LoVo (cell line): ENCODE measurements around the gene NAV3.
"Not testable (repeated sequence)": the region's sequence is repeated elsewhere in the genome, so short reads cannot be mapped to it uniquely, and the experiment has no call there.

ENCODE experiments used
- DNase-seq: peaks from one replicate; pipeline ENCODE4 v3.0.0-alpha.2; 2016; ENCODE audit warnings: low spot score

The NAV3 gene

DNA sequence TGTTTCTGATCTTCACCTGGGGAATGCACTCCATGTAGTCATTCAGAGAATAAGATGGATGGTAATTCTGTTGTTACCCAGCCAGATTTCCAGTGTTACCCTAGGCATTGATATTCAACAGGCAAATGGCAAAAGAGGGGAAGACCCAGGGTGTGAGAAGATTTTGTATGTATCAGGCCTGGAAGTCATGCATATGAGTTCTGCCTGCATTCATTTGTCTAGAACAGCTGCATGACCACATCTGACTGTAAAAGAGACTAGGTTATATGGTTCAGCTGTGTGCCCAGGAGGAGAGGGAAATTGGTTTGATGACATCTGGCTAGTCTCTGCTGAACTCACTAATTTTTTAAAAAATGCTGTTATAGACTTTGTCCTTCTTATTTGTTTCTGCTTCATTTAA lies 224.9 kb downstream of the NAV3 start:
- DNase-seq, result no peak

DNA sequence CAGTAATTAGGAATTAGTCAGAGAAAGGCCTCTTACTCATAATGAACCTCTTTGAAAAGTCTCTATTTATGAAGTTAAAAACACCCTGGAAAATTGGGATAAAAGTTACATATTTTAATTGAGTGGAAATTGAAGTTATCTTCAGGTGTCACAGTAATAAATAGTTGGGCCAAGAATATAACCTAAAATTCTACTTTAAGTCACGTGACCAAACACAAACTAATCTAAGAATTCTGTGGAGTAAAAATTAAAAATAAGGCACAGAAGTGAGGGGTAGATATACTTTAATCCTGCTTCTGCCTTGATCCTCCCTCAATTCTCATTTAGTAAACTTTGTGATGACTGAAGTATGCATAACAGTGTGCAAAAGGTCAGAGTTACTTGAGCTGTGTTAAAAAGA lies 226.4 kb downstream of the NAV3 start:
- DNase-seq, result no peak

DNA sequence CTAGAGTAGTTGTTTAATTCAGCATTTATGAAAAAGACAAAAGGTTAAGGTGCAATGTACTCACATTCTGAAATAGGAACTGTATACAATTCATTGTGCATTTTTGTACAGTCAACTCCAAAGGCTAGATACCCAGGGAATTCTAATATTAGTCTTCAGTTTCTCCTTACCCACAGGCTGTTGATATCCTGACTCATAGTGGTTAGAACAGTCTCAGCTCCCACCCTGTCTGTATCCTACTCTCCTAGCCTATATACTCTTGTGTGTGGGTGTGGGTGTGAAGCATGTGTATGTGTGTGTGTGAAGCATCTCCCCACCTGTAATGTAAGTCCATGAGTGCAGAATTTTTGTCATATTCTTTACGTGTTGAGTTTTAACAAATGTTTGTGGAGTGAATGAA lies 229.5 kb downstream of the NAV3 start:
- DNase-seq, result no peak

DNA sequence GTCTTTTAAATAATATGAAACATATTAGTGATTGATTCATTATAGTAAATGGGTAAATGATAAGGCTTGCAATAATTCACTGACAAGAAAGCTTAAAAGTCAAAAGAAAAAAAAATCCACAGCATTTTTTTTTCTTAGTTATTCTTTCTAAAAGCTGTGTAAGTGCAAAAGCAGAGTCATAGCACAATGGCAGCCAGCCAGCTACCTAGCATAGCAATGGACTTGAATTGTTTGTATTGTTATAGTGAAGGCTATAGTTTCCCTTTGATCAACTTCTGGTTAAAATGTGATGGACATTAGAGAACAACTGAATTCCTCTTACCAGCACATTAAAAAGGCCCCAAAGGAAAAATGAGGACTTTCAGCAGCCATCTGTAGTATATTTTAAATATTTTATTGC lies 232.1 kb downstream of the NAV3 start:
- DNase-seq, result no peak

DNA sequence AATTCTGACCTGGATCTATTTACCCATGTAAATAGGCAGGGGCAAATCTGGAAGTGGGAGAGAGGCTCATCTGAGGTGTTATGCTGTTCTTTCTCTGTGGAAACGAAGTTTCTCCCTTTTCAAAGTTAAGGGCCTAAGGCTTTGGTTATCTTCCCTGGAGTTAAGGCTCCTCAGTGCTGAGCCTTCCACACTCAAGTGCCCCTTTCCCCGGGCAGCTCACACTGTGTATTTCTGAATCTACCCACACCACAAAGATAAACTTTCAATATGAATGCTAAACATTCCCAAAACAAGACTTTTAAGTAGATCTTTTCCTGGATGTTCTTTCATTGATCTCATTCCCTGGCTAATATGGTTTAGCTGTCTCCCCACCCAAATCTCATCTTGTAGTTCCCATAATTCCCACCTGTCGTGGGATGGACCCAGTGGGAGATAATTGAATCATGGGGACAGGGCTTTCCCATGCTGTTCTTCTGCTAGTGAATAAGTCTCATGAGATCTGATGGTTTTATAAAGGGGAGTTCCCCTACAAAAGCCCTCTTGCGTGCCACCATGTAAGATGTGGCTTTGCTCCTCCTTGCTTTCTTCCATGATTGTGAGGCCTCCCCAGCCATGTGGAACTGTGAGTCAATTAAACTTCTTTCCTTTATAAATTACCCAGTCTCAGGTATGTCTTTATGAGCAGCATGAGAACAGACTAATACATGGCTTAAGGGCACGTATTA lies 251.1 kb downstream of the NAV3 start:
- no peak for DNase-seq

DNA sequence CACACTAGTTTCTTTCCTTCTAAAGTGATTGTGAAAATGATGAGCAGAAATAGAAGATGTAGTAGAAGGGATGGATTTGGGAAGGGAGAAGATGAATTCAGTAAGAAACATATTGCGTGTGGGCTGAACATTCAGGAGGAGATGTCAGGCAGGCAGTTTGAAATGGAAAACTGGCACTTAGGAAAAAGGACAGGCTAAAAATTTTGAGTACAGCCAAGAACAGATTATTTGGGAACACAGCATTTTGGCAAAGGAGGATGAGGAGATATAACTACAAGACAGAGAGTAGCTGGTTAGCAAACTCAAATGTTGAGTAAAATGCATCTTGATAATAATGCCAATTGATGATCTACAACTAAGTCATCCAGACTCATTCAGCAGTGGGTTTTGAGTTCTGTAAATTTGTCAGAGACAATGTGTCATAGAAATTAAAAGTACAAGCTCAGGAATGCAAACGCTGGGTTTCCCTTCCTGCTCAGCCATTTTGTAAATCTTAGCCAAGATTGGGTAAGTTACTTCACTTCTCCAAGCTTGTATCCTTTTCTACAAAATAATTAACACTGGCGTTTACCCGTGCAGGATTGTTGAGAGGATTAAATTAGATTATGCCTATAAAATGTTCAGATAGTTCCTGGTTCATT lies 255.0 kb downstream of the NAV3 start:
- DNase-seq, result no peak

DNA sequence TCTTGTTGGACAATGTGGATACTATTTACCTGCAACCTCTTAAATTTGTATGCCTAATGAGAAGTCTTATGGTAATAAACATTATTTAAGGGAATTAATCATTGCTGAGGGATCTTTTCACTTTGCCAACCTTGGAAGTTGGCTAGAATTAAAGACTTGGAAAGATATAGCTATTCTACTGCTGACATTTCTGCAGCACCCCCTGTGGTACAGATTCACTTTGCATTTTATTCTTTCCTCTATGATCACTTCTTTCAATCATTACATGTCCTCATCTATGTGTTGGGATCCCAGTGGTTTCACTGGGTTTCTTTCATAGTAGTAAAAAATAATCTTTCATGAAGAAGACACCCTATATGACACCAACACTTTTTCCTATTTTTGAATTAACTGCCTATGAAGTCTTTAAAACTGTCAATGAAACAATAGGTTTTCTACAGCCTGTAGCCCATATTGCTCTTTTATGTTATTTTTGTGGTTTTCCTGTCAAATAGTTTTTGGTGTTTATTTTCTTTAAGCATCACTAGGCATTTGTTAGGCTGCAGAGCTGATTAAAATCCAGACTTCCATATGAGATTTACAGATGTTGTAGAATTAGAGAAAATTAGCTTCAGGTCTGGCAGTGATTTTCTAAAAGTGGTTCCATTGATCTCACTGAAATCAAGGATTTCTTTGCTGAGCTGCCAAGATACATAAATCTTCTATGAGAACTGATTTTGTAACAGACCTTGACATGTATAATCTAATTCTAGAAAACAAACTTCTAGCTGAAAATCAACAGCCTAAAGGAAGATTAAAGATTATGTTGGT lies 256.1 kb downstream of the NAV3 start:
- no peak for DNase-seq

DNA sequence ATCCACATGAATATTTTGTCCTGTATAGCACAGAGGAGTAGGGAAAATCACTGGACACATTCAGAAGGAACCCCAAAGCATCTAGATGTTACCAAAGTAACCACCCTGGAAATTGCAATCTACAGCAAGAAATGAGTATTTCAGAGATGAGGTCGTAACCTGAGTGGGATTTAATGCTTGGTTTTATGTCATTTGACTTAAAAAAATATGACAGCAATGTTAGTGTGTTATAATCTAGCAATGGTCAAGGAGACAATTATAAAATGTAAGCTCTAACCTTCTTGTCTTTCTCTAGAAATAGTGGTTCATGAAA lies 256.6 kb downstream of the NAV3 start:
- no peak for DNase-seq

DNA sequence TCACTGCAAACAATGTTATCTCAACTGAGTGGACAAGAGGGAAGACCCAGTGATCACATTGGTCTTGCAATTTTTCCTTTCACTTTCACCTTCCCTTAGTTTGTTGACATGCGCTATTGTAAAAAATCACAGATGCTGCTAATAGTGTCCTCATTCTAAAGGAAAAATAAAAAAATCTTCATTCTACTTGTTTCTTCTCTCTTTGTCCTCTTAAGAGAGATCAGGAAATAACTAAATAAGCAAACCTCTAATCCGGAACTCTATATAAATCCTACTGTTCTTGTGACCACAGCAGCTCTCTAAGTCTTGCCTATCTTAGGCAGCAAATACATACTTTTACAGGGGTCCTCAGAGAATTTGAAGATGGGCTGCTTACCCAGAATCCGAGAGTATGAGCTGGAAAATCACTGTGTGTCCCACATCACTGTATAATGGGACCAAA lies 257.7 kb downstream of the NAV3 start:
- peak; percentile 27 for DNase-seq

DNA sequence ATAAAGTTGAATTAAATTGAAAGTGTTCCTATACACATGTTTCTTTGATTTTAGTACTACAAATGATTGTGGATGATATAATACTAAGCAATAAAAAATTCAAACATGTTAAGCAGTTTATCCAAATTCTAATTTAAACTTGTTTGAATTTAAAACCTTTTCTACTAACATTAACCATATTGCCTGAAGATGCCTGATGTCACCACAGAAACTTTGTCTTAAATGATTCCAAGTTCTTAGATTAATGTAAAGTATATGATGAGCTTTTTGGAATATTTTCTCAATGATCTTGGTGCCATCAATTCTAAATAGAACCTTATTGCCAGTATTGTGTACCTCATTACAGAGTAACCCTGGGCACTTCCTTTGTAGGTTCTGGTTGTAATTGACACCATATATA lies 259.6 kb downstream of the NAV3 start:
- no peak for DNase-seq

DNA sequence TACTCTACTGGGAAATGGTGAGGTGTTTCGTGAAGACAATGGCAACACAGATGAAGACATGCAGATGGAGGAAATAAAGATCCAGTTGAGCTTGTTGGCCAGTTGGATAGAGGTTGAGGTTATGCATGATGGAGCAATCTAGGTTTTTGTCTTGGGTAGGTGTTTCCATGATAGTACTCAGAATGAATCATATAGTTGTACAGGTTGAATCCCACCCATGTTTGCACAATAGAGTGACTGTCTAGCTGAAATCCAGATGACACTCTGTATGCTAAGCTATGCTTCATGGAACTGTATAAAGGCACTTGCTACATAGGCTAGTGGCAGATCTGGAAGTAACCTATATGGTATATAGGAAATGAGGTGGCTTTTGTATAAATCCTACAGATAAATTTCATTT lies 264.9 kb downstream of the NAV3 start:
- DNase-seq, result no peak

DNA sequence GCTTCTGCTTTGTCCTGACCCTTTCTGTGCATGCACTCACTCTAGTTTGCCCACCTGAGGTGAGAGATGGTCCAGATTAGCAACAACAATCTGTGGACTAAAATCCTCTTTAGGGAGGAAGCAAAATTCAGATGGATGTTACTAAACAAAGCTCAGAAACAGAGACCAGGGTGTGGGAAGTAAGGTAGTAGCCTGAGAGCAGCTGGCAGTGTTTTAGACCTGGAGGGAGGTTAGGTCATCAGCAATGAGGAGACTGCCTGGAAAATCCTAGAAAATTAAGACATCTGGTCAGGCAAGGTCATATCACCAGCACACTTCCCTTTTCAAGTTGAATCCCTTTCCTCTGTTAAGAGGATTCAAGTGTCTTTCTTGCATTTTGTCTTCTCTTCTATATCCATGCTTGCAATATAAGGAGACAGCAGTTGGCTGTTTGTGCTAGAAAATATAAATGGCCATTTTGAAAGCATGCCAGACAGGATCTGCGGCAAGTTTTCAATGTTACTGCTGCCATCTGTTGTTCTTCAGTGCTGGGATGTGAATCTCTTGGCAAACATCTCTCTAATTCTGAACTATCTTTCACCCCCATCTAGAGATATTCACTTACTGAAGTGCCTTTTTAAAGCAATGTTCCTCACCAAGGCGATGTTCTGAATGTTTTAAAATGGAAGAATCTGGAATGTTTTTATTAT lies 266.4 kb downstream of the NAV3 start:
- no peak for DNase-seq

DNA sequence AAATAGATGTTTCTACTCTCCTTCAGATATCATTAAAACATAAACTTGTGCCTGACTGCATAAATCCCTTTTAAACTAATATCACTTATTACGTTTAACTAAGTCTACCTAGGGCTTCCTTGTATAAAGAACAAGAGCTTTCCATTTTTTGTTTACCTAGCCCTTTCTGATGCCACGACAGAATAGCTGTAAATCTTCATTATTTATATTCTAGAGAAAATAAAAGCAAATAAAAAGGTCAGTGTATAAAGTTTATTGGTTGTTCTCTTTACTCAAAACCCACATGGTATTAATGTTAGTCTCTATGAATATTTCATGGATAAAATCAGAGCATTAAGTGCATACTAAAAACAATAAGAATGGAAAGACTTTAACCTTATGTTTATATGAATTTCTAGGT lies 269.1 kb downstream of the NAV3 start:
- no peak for DNase-seq

DNA sequence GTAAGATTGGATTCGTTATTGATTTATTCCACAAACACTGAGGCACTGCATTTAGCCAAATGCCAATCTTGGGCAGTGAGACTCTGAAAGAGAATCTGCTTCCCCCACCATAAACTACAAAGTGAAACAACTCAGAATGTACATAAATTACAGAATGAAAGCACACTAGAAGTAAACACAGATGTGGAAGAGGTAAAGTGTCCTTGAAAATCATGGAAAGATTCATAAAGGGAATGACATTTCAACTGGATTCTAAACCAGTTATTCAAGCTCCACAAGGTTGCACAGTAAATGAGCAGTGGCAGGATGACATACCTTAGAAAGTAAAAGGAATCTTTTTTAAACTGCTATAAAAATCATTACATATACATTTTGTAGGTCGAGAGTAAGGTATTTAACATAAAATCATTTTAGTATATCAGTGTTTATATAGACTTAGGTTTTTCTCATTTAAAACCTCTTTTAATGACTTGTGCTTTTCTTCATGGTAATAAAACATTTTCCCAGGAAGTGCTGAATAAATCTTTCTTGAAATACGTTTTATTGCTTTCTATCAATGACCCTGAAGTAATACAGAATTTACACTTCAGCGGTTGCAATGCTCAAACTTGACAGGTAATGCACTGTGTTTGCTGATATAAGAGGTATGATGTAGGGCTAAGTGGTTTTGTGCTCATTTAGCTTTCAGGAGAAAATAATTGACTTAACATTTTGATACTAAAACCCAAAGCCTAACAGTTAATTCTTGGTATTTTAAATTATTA lies 270.6 kb downstream of the NAV3 start:
- no peak for DNase-seq

DNA sequence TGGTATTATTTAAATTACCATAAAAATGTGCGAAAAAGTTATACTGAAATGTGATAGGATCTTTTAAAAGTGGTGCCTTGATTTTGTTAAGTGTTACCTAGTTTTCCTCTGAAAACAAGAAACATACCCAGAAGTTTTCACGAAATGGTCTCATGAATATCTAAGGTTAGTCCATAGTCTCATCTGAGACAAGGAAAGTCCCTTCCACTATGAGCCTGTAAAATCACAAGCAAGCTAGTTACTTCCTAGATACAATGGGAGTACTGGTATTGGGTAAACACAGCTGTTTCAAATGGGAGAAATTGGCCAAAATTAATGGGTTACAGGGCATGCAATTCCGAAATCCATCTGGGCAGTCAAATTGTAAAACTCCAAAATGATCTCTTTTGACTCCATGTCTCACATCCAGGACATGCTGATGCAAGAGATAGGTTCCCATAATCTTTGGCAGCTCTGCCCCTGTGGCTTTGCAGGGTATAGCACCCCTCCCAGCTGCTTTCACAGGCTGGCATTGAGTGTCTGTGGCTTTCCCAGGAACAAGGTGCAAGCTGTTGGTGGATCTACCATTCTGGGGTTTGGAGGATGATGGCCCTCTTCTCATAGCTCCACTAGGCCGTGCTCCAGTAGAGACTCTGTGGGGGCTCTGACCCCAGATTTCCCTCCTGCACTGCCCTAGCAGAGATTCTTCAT lies 271.4 kb downstream of the NAV3 start:
- DNase-seq, result no peak

DNA sequence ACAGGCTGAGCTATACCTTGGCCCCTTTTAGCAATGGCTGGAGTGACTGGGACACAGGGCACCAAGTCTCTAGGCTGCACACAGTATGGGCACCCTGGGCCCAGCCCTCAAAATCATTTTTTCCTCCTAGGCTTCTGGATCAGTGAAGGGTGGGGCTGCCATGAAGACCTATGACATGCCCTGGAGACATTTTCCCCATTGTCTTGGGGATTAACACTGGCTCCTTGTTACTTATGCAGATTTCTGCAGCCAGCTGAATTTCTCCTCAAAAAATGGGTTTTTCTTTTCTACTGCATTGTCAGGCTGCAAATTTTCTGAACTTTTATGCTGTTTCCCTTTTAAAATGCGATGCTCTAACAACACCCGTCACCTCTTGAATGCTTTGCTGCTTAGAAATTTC lies 272.1 kb downstream of the NAV3 start:
- not testable (repeated sequence) for DNase-seq

DNA sequence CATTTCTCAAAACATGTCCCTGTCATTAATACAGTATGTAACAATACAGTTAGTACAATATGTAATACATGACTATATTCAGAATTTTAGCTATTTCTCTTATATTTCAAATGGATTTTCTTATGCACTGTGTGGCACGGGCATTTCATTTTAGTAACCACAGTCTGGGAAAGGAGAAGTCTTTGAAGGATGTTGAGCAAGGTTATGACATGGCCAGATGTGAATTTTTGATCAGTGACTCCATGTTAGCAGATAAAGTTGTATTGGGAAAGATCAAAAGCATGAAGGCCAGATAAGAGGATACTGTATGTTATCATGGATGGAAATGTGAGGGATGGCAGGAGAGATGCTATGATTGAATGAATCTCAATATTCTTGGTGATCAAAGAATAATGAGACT lies 285.2 kb downstream of the NAV3 start:
- no peak for DNase-seq

DNA sequence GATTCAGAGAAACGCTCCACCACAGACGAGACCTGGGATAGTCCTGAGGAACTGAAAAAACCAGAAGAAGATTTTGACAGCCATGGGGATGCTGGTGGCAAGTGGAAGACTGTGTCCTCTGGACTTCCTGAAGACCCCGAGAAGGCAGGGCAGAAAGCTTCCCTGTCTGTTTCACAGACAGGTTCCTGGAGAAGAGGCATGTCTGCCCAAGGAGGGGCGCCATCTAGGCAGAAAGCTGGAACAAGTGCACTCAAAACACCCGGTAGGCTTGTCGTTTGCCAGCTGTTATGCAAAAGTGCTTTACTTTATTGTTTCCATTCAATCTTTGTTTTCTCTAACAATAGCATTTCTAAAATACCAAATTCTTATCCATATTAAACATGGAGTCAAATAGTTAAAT lies 287.3 kb downstream of the NAV3 start:
- no peak for DNase-seq

DNA sequence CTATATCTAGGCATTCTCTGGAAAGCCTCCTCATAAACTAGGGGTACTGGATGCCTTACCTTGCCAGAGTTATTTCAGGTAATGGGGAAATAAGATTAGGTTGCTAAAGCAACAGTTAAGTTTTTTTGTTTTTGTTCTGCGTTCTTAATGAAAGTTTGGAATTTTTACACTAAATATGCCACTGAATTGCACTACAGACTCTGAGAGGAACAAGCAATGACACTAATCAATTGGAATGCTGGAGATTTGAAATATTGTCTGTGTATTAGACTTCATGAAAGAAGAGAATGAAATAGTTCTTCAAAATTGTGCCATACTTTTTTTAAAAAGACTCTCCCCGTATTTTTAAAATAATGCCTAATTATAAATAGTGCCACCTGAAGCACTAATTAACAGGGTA lies 287.8 kb downstream of the NAV3 start:
- DNase-seq, result no peak

DNA sequence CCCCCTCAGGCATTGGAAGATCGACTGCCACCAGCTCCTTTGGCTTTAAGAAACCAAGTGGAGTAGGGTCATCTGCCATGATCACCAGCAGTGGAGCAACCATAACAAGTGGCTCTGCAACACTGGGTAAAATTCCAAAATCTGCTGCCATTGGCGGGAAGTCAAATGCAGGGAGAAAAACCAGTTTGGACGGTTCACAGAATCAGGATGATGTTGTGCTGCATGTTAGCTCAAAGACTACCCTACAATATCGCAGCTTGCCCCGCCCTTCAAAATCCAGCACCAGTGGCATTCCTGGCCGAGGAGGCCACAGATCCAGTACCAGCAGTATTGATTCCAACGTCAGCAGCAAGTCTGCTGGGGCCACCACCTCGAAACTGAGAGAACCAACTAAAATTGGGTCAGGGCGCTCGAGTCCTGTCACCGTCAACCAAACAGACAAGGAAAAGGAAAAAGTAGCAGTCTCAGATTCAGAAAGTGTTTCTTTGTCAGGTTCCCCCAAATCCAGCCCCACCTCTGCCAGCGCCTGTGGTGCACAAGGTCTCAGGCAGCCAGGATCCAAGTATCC lies 288.7 kb downstream of the NAV3 start:
- DNase-seq, result no peak

DNA sequence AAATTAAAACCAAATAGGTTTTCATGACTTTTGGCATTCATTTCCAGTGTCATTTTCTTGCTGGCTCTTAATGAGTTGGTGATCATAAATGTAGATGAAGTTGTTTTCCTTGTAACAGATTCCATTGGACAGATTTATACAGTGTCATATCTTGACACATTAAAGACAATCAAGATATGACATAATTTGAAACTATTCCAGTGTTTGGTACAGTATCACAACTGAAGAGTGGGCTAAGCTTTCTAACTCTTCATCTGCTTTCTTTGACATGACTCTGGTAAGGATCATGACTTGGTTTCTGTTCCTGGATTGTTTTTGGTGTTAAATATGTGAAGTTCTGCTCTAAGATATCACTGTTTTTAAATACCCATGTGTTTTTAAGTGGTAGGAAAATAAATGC lies 289.6 kb downstream of the NAV3 start:
- DNase-seq, result no peak
